ENCODE measurements around the gene E4F1. TPM values are rescaled to one million over a fixed set of nuclear protein-coding genes. Genes with fewer than 3 reads are reported as not detected.

E4F1 gene
- total and polyA plus RNA-seq, 2 of the 13 experiments (the other 11 are each of a cell fraction or from before 2014, with no cell fraction given) = 13.8 to 19.5 TPM

DNA sequence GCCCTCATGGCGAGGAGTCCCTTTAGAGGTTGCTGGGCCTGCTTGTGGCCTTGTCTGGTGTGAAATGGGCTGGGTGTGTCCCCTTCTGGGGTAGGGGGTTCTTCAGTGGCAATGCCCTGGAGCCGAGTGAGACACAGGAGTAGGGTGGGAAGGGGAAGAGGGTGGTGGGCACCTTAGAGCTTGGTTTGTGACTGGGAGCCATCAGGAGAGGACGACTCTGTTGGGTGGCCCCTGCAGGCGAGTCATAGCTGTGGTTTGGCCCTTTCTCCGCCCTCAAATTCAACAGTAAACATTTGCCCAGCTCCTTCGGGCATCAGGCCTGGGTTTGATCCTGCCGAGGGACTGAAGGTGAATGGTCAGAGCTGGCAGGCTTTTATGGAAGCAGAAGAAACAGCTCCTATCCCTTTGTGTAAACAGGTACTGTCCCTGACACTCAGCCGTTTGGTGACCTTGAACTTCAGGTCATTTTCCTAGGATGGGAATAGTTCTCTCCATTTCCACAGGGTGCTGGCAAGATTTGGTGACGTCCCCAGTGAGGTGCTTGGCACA, 2.9 kb downstream of the E4F1 start (continued):
- TF ChIP-seq, protein P1, sequence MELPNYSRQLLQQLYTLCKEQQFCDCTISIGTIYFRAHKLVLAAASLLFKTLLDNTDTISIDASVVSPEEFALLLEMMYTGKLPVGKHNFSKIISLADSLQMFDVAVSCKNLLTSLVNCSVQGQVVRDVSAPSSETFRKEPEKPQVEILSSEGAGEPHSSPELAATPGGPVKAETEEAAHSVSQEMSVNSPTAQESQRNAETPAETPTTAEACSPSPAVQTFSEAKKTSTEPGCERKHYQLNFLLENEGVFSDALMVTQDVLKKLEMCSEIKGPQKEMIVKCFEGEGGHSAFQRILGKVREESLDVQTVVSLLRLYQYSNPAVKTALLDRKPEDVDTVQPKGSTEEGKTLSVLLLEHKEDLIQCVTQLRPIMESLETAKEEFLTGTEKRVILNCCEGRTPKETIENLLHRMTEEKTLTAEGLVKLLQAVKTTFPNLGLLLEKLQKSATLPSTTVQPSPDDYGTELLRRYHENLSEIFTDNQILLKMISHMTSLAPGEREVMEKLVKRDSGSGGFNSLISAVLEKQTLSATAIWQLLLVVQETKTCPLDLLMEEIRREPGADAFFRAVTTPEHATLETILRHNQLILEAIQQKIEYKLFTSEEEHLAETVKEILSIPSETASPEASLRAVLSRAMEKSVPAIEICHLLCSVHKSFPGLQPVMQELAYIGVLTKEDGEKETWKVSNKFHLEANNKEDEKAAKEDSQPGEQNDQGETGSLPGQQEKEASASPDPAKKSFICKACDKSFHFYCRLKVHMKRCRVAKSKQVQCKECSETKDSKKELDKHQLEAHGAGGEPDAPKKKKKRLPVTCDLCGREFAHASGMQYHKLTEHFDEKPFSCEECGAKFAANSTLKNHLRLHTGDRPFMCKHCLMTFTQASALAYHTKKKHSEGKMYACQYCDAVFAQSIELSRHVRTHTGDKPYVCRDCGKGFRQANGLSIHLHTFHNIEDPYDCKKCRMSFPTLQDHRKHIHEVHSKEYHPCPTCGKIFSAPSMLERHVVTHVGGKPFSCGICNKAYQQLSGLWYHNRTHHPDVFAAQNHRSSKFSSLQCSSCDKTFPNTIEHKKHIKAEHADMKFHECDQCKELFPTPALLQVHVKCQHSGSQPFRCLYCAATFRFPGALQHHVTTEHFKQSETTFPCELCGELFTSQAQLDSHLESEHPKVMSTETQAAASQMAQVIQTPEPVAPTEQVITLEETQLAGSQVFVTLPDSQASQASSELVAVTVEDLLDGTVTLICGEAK (IDR thresholded peaks at IDR 0.05) = no peak
- TF ChIP-seq, protein P1 (CRISPR knock-in tag; IDR thresholded peaks at IDR 0.05) = 0 out of 2 replicates have a peak, but pooled peaks have one; percentile 23
- TF ChIP-seq DR1 (CRISPR knock-in tag; IDR thresholded peaks at IDR 0.05) (no peak), NFYB (CRISPR knock-in tag; IDR thresholded peaks at IDR 0.05) (no peak; the same call in 1 of the 2 replicates), ZNF790 (CRISPR knock-in tag; IDR thresholded peaks at IDR 0.05; ENCODE audit: borderline replicate concordance) (no peak), ZNF451 (CRISPR knock-in tag; IDR thresholded peaks at IDR 0.05) (no peak), ZNF841 (CRISPR knock-in tag; IDR thresholded peaks at IDR 0.05; ENCODE audit: borderline replicate concordance) (no peak), CC2D1A (CRISPR knock-in tag; IDR thresholded peaks at IDR 0.05) (no peak), SP2 (CRISPR knock-in tag; IDR thresholded peaks at IDR 0.05) (no peak), ZNF138 (CRISPR knock-in tag; IDR thresholded peaks at IDR 0.05; ENCODE audit: low read depth) (no peak), ZNF564 (CRISPR knock-in tag; IDR thresholded peaks at IDR 0.05) (no peak), IKZF4 (CRISPR knock-in tag; IDR thresholded peaks at IDR 0.05; ENCODE audit: borderline replicate concordance, low read depth, not compliant biosample characterization) (no peak), SP5 (CRISPR knock-in tag; IDR thresholded peaks at IDR 0.05; ENCODE audit: borderline replicate concordance, low read depth) (peak; percentile 98), DNMT1 (CRISPR knock-in tag; IDR thresholded peaks at IDR 0.05) (no peak), REPIN1 (CRISPR knock-in tag; IDR thresholded peaks at IDR 0.05; ENCODE audit: borderline replicate concordance, low read depth) (no peak), ZNF235 (CRISPR knock-in tag; IDR thresholded peaks at IDR 0.05; ENCODE audit: borderline replicate concordance) (no peak)
- TF ChIP-seq, protein P2, sequence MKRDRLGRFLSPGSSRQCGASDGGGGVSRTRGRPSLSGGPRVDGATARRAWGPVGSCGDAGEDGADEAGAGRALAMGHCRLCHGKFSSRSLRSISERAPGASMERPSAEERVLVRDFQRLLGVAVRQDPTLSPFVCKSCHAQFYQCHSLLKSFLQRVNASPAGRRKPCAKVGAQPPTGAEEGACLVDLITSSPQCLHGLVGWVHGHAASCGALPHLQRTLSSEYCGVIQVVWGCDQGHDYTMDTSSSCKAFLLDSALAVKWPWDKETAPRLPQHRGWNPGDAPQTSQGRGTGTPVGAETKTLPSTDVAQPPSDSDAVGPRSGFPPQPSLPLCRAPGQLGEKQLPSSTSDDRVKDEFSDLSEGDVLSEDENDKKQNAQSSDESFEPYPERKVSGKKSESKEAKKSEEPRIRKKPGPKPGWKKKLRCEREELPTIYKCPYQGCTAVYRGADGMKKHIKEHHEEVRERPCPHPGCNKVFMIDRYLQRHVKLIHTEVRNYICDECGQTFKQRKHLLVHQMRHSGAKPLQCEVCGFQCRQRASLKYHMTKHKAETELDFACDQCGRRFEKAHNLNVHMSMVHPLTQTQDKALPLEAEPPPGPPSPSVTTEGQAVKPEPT (CRISPR knock-in tag; IDR thresholded peaks at IDR 0.05; ENCODE audit: low read depth) = no peak
- TF ChIP-seq, protein P3, sequence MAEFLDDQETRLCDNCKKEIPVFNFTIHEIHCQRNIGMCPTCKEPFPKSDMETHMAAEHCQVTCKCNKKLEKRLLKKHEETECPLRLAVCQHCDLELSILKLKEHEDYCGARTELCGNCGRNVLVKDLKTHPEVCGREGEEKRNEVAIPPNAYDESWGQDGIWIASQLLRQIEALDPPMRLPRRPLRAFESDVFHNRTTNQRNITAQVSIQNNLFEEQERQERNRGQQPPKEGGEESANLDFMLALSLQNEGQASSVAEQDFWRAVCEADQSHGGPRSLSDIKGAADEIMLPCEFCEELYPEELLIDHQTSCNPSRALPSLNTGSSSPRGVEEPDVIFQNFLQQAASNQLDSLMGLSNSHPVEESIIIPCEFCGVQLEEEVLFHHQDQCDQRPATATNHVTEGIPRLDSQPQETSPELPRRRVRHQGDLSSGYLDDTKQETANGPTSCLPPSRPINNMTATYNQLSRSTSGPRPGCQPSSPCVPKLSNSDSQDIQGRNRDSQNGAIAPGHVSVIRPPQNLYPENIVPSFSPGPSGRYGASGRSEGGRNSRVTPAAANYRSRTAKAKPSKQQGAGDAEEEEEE (CRISPR knock-in tag; IDR thresholded peaks at IDR 0.05; ENCODE audit: borderline replicate concordance) = no peak
